ENCODE measurements around the gene PTGR2. TPM values are rescaled to one million over a fixed set of nuclear protein-coding genes. Genes with fewer than 3 reads are reported as not detected.

Gene PTGR2
- 6.4 and 11.0 TPM in 2 replicates for total RNA-seq (2014; rRNA removed; shearing (Covaris generic))

DNA sequence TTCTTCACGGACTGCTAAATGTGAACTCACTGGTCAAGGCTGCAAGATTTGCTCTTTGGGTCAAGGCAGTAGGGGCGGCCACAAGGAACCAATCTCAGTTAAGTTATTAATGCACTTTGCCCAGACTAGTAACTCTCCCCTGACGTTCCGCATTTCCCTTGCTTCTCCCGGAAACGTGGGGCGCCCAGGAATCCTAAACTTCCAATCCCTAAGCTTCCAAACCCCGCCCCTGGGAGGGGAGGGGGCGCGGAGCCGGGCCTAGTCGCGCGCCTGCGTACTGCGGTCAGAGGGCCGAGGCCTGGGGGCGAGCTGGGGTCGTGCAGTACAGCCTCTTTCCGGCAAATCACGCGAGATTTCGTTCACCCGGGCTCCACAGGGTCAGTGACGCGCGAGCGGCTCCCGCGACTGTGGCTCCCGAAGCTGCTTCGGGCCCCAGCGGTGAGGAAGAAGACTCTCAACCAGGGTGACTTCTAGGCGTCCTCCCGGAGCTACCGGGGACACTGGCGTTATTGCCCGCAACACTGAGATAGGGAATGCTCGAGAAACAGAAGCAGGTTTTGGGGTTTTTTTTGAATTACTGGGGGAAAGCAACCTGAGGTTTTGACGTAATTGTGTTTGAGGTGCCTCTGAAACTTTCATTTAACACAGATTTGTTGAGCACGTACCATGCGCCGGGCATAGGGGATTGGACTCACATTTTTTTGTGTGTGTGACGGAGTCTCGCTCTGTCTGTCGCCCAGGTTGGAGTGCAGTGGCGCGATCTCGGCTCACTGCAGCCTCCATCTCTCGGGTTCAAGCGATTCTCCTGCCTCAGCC, at the start of gene PTGR2:
Gene PTGR2, plus strand, starts transcription at position 265 of the 816 bp plus-strand sequence. CDS start 7,032 bp downstream, outside the sequence.

DNA sequence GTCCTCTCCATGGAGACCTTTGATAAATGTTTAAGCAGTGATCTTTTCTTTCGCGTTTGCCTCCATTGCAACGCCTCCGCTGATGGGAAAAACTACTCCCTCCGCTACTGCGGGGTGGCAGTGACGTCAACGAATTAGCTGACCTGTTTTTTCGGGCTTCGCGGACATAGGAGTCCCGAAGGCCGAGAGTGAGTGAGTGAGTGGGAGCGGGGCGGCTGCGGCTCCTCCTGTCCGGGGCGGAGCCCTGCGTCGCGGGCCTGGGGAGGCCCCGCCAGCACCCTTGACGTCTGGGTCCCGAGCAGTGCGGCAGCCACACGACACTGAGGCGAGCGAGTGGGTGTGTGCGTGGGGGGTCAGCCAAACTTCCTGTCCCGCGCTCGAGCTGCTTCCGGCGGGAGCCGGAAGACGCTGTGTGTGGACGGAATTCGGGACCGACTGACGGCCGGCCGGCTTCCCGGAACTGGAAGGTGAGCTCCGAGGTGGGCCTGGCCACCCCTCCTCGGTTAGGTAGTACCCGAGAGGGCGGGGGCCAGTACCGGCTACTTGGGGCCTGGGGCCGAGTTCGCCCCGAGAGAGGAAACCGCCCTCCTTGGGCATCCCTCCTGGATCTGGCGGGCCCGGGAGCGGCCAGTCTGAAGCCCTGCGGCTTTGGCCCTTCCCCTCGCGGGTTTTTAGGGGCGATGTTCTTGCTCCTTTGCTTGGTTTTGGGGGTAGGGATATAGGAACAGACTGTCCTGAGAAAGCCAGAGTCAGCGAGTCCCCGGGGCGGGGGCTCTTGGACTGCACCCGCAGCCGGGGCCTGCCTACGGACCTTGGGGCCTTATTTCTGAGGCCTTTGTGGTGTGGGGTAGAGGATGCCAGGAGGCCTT, 35.1 kb downstream of the PTGR2 start, which contains the start of gene ZNF410:
Gene ZNF410, plus strand, starts transcription at position 411 of the 869 bp plus-strand sequence. CDS start 5,317 bp downstream, outside the sequence.

Small RNA genes lying within 50 kb of the gene (small RNA-seq; reads per million reads assigned to genes)
- gene AC005520.4, result not detected
- not detected for gene RF00019

Other genes with a start within 250 kb of the PTGR2 start
- gene ACOT6, start 239.3 kb upstream of the PTGR2 start, total RNA-seq (2014; rRNA removed; shearing (Covaris generic)), result not detected in 2 replicates
- 2.7 and 5.4 TPM in 2 replicates for gene DNAL1, start 206.8 kb upstream of the PTGR2 start, total RNA-seq (2014; rRNA removed; shearing (Covaris generic))
- gene PNMA1, start 137.4 kb upstream of the PTGR2 start, total RNA-seq (2014; rRNA removed; shearing (Covaris generic)), result 4.9 and 5.0 TPM in 2 replicates
- 39.6 and 45.3 TPM in 2 replicates for gene ZNF410, start 35.0 kb downstream of the PTGR2 start, total RNA-seq (2014; rRNA removed; shearing (Covaris generic))
- 2.1 and 2.3 TPM in 2 replicates for gene FAM161B, start 98.3 kb downstream of the PTGR2 start, total RNA-seq (2014; rRNA removed; shearing (Covaris generic))
- gene COQ6, start 98.5 kb downstream of the PTGR2 start, total RNA-seq (2014; rRNA removed; shearing (Covaris generic)), result 16.9 and 22.4 TPM in 2 replicates
- 6.1 and 7.4 TPM in 2 replicates for gene ENTPD5, start 167.5 kb downstream of the PTGR2 start, total RNA-seq (2014; rRNA removed; shearing (Covaris generic))
- gene BBOF1, start 167.5 kb downstream of the PTGR2 start, total RNA-seq (2014; rRNA removed; shearing (Covaris generic)), result 1.6 and 2.2 TPM in 2 replicates
- 5.4 and 7.6 TPM in 2 replicates for gene ALDH6A1, start 232.6 kb downstream of the PTGR2 start, total RNA-seq (2014; rRNA removed; shearing (Covaris generic))
- 6.7 and 6.8 TPM in 2 replicates for gene LIN52, start 233.1 kb downstream of the PTGR2 start, total RNA-seq (2014; rRNA removed; shearing (Covaris generic))

Measured in A375 (cell line).